GM18505 (cell line): ENCODE measurements around the gene TNRC18.
"Not testable (repeated sequence)": the region's sequence is repeated elsewhere in the genome, so short reads cannot be mapped to it uniquely, and the experiment has no call there.

ENCODE experiments used
- ATAC-seq: cut with Tn5 transposase; IDR thresholded peaks from one replicate; pipeline ENCODE4 v1.9.1; 2021; ENCODE audit not compliant: unreplicated experiment
- POLR2A ChIP-seq: IDR thresholded peaks from 4 replicates; pipeline ENCODE4 v1.6.1; 2011; ENCODE audit warnings: borderline replicate concordance; ENCODE audit not compliant: insufficient read depth, insufficient read length; ENCODE audit errors: extremely low read depth

The TNRC18 gene, protein sequence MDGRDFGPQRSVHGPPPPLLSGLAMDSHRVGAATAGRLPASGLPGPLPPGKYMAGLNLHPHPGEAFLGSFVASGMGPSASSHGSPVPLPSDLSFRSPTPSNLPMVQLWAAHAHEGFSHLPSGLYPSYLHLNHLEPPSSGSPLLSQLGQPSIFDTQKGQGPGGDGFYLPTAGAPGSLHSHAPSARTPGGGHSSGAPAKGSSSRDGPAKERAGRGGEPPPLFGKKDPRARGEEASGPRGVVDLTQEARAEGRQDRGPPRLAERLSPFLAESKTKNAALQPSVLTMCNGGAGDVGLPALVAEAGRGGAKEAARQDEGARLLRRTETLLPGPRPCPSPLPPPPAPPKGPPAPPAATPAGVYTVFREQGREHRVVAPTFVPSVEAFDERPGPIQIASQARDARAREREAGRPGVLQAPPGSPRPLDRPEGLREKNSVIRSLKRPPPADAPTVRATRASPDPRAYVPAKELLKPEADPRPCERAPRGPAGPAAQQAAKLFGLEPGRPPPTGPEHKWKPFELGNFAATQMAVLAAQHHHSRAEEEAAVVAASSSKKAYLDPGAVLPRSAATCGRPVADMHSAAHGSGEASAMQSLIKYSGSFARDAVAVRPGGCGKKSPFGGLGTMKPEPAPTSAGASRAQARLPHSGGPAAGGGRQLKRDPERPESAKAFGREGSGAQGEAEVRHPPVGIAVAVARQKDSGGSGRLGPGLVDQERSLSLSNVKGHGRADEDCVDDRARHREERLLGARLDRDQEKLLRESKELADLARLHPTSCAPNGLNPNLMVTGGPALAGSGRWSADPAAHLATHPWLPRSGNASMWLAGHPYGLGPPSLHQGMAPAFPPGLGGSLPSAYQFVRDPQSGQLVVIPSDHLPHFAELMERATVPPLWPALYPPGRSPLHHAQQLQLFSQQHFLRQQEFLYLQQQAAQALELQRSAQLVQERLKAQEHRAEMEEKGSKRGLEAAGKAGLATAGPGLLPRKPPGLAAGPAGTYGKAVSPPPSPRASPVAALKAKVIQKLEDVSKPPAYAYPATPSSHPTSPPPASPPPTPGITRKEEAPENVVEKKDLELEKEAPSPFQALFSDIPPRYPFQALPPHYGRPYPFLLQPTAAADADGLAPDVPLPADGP (N-terminal part only)

DNA sequence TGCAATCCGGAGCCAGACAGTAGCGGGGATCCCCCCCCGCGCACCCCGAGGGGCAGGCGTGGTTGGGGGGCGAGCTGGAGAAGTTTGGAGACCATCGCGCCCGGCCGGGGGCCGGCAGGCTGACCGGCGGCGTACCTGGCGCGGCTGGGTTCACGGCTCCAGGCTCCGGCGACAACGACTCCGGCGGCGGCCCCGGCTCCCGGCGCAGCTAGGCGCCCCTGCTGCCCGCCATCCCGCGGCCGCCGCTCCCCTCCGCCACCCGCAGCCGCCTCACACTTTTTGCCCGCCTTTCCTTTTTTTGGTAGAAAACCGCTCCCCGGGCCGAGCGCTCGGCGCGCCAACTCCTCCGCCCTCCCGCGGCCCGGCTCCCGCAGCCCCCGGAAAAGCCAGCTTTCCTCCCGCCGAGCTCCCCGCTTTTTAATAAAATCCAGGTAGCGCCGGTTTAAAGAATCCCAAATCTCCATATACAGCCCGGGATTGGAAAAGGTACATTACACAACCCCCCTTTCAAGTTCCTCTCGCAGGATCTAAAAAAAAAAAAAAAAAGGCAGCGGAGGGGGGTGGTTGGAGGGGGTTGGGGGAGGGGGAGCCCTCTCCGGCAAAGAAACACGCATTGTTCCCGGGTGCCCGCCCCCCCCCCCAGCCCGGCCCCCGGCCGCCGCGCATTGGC is at the start of gene TNRC18:
TSS of gene TNRC18 (minus strand) at position 529 of the 670 bp plus-strand sequence. CDS start 2,588 bp downstream, outside the sequence.
- ATAC-seq, result no peak
- no peak for TF ChIP-seq POLR2A

DNA sequence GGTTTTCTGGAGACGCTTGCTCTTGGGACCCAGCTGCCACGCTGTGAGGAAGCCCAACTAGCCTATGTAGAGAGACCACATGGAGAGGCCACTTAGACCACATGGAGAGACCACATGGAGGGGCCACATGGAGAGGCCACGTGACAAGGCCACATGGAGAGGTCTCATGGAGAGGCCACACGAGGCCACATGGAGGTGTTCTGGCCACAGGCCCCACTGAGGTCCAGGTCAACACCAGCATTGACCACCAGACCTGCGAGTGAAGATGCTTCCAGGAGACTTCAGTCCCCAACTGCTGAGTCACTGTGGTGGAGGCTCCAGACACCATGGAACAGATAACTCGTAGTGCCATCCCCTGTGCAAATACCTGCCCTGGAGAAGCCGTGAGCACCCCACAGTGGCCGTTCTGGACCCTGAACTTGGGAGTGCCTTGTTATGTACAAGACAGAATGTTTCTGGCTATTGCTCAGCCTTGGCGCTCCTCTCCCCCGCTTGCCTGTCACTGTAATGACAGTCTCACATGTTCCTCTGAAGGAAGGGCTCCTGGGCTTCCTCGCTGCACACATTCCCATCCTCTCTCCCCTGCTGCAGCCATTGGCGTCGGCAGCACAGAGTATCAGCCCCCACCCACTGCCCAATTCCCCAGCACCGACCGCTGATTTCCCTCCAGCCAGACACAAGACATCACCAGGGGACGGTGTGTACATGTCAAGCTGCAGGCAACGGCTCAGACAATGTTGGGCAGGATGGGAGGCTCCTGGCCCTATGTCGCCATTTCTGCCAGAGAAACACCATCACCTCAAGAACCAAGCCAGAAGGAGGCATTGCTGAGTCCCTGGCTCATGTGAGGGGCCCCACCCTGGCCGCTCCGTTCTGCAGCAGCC is 49.0 kb upstream of the TNRC18 start:
- ATAC-seq, result no peak
- no peak for TF ChIP-seq POLR2A

DNA sequence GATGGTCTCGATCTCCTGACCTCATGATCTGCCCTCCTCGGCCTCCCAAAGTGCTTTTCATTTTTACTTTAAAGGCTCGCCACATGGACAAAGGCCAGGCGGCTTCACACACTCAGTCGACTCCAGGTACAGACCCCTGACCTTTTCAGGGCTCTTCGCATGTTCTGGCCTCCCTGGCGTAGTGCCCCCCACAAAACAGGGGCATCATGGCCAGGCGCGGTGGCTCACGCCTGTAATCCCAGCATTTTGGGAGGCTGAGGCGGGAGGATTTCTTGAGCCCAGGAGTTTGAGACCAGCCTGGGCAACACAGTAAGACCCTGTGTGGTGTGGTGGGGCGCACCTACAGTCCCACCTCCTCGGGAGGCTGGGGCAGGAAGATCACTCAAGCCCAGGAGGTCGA is 48.0 kb upstream of the TNRC18 start:
- ATAC-seq, result not testable (repeated sequence)

DNA sequence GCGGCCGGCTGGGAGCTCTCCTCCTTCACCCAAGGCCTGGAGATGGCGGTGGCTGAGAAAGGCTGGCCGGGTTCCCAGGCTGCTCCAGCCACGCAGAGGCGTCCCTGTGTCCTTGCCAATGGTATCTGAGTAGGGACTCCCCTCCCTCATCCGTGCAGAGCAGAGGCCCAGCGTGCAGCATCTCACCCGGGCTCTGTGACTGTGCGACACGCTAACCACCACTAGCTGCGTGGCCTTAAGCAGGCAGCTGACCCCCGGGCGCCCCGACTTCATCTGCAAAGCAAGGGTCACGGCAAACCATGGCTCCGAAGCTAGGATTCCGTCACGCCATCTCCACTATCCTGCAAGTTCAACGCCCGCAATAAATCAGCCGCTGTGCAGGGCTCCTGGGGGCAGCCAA is 47.2 kb upstream of the TNRC18 start:
- TF ChIP-seq POLR2A, result no peak
- no peak for ATAC-seq

DNA sequence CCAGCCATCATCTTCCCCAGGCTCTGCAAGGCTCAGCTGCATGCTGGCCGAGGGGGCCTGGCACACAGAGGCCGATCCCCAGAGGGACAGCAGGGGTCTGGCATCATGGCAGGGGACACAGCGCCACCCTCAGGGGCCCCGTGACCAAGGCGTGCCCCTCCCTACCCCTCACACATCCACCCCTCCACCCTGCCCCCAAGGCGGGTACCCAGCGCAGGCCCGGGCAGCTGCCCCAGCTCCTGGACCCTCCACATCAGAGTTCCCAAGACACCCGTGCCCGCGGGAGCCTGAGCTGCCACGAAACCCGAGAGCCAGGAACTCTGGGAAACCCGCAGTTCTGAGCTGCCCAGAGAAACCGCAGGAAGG is 46.5 kb upstream of the TNRC18 start:
- no peak for ATAC-seq
- no peak for TF ChIP-seq POLR2A

DNA sequence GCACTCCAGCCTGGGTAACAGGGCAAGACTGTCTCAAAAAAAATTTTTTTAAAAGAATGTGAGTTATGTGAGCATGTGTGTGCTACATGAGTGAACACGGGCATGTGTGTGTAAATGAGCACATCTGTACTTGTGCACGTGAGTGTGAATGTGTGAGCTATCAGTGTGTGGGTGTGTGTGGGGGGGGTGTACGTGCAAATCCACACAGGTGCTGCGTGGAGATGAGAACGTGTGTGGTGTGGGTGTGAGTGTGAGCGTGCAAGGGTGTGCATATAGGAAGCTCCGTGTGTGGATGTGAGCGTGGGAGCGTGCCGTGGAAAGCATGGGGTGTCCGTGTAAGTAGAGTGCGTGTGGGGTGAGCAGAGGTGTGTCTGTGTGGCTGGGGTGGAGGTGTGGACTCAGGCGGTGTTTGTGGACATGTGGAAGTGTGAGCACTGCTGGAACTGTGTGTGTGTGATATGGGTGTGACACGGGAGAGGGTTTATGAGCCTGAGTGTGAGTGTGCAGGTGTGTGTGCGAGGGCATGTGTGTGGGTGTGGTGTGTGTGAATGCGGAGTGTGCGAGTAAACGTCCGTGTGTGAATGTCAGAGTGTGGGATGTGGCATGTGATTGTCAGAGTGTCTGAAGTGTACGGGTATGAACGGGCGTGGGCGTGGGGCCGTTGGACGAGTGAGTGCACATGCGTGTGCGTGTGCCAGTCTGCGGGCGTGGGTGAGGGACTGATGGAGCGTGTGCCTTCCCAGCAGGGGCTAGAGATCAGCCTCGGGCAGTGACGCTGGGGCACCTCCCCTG is 45.9 kb upstream of the TNRC18 start:
- no peak for ATAC-seq
- no peak for TF ChIP-seq POLR2A

DNA sequence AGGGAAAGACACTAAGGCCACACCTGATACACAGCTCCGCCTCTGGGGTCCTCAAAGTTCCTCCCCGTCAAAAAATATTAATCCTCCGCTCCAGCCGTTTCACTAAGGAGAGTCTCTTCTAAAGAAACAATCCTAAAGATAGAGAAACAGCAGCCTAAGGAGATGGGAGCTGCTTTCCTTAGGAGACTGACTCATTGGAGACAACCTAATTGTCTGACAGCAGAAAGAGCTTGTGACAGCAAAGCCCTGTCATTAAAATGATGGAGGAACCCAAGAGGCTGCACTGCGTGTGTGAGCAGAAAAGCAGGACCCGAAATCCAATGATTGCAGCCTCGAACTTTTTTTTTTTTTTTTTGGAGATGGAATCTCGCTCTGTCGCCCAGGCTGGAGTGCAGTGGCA is 44.0 kb upstream of the TNRC18 start:
- no peak for ATAC-seq
- no peak for TF ChIP-seq POLR2A

DNA sequence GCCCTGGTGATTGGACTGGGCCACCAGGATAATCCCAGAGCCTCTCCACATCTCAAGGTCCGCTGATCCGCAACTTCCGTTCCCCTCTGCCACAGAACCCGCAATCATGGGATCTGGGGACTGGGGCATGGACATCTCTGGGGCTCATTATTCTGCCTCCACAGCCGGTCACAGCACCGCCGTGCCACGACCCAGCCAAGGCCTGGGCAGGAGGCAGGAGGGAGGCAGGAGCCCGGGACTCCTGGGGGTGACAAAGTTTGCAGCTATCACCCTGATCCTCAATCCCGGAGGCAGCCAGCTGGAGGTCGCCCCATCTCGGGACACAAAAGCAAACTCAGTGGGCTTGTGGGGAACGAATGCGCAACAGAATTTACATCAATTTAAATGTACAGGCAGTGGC is 42.9 kb upstream of the TNRC18 start:
- no peak for ATAC-seq
- TF ChIP-seq POLR2A, result no peak

DNA sequence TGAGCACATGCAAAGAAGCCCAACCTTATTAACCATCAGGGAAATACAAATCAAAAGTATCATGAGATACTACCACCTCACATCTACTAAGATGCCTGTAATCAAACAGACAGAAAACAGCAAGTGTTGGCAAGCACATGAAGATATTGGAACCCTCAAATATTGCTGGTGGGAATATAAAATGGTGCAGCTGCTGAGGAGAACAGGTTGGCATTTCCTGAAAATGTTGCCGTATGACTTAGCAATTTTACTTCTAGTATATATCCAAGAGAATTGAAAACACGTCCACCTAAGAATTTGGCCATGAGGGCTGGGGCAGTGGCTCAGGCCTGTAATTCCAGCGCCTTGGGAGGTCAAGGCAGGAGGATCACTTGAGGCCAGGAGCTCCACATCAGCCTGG is 39.4 kb upstream of the TNRC18 start:
- no peak for TF ChIP-seq POLR2A

DNA sequence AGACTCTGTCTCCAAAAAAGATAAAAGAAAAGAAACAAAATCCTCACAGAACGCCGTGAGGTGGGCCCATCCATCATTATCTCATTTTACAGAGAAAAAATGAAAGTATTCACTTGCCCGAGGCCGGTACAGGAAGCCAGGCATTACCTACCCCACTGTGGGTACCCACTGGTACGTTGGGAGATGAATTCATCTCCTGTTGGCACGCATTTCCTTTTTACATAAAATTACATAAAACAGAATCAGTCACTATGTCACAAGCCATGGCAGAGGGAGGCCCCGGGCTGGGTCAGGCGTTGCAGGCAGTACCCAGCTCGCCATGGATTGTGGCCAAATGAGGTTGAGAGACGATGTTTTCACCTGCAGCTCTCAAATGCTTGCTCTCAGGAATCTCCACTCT is 38.6 kb upstream of the TNRC18 start:
- no peak for TF ChIP-seq POLR2A
- ATAC-seq, result no peak

More for the DNA sequence above, 39.4 kb upstream of the TNRC18 start:
- no peak for ATAC-seq

DNA sequence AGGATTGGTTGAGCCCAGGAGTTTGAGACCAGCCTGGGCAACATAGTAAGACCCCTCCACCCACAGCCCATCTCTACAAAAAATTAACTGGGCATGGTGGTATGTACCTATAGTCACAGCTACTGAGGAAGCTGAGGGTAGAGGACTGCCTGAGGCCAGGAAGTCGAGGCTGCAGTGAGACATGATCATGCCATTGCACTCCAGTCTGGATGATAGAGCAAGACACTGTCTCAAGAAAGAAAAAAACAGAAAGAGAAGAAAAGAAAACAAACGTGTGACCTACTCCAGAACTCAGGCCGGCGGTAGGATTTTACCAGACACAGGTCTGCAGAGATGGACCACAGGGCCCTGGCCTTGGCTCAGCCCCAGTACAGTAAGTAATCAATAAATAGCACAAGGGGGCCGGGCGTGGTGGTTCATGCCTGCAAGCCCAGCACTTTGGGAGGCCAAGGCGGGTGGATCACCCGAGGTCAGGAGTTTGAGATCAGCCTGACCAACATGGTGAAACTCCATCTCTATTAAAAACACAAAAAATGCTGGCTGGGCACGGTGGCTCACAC is 35.4 kb upstream of the TNRC18 start:
- TF ChIP-seq POLR2A, result no peak
- ATAC-seq, result no peak
